Erythroblast (primary cell): ENCODE measurements around the gene UGDH.

Experiments
- GATA1 ChIP-seq: IDR thresholded peaks from 2 replicates; pipeline ENCODE4 v1.6.1; 2011; ENCODE audit warnings: low read depth, mild to moderate bottlenecking, control low read depth, low read length, moderate library complexity
- POLR2A ChIP-seq: IDR thresholded peaks from 2 replicates; pipeline ENCODE4 v1.6.1; 2011; ENCODE audit warnings: mild to moderate bottlenecking, low read length

DNA sequence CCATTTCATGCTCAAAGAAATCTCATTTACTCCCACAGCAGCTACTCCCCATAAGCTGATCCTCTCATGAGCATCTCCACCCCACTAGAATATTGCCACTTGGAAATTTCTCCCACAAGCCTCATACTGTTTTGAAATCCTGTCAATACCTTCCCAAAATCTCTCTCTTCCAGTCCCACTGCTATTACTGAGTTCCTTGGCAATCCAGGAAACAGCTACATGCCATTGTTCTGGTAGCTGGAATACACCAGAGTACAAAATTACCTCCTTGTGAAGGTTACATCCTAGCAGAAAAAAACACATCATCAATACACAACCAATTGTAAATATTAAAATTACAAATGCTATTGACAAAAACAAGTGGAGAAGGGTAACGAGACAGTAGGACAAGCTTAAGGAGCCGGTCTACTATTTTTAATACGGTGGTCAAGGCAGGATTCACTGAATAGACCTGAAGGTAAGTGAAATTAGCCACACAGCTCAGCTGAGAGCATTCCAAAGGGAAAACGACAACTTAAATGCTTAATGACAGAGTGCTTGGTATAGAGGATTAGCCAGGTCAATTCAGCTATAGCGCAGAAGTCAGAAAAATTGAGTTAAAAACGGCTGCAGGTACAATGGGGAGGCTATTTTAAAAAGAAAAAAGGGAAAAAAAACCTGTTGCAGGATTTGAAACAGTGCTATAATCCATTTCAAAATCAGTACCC is 74.9 kb downstream of the UGDH start:
- no peak for TF ChIP-seq POLR2A
- TF ChIP-seq GATA1: no peak
